Activated CD4-positive, alpha-beta memory T cell treated with anti-CD3 and anti-CD28 coated beads, Interleukin-2, amount 10 ng/mL, durations not matched to agents 7 days and 5 days (primary cell): ENCODE data around the gene HGF. TPM values are rescaled to one million over a fixed set of nuclear protein-coding genes. Genes with fewer than 3 reads are reported as not detected.
"Not testable (repeated sequence)": the region's sequence is repeated elsewhere in the genome, so short reads cannot be mapped to it uniquely, and the experiment has no call there.

Experiments
- CTCF ChIA-PET: fragments of 350-600 bp; sonication (Branson Sonifier 250); formaldehyde crosslinking; loops from one replicate; lab custom pipeline; 2021; ENCODE audit warnings: antibody characterized with exemption, inconsistent platforms; lab: Charles Lee
- POLR2A ChIA-PET: fragments of 350-600 bp; sonication (Branson Sonifier 250); formaldehyde crosslinking; loops from one replicate; lab custom pipeline; 2021; ENCODE audit warnings: antibody characterized with exemption; lab: Charles Lee
- DNase-seq: peaks from one replicate; pipeline ENCODE4 v3.0.0-alpha.2; 2020
- H3K27ac Mint-ChIP-seq: one replicate; pipeline ENCODE4 v1.8.0; 2021; ENCODE audit warnings: mild to moderate bottlenecking, mixed read lengths
- H3K27me3 Mint-ChIP-seq: one replicate; pipeline ENCODE4 v1.8.0; 2021; ENCODE audit warnings: mixed read lengths
- H3K36me3 Mint-ChIP-seq: one replicate; pipeline ENCODE4 v1.8.0; 2021; ENCODE audit warnings: low read depth, mixed read lengths
- H3K4me1 Mint-ChIP-seq: one replicate; pipeline ENCODE4 v1.8.0; 2021; ENCODE audit warnings: mixed read lengths
- H3K4me3 Mint-ChIP-seq: one replicate; pipeline ENCODE4 v1.8.0; 2021; ENCODE audit warnings: mild to moderate bottlenecking, mixed read lengths
- H3K9me3 Mint-ChIP-seq: one replicate; pipeline ENCODE4 v1.8.0; 2021; ENCODE audit warnings: mixed read lengths
- total RNA-seq, 2 experiments: library from RNA; stranded (reverse); gene quantifications; one replicate each; pipeline ENCODE4 v1.2.3, GENCODE V29; 2021

The HGF gene
- total RNA-seq: not detected

DNA sequence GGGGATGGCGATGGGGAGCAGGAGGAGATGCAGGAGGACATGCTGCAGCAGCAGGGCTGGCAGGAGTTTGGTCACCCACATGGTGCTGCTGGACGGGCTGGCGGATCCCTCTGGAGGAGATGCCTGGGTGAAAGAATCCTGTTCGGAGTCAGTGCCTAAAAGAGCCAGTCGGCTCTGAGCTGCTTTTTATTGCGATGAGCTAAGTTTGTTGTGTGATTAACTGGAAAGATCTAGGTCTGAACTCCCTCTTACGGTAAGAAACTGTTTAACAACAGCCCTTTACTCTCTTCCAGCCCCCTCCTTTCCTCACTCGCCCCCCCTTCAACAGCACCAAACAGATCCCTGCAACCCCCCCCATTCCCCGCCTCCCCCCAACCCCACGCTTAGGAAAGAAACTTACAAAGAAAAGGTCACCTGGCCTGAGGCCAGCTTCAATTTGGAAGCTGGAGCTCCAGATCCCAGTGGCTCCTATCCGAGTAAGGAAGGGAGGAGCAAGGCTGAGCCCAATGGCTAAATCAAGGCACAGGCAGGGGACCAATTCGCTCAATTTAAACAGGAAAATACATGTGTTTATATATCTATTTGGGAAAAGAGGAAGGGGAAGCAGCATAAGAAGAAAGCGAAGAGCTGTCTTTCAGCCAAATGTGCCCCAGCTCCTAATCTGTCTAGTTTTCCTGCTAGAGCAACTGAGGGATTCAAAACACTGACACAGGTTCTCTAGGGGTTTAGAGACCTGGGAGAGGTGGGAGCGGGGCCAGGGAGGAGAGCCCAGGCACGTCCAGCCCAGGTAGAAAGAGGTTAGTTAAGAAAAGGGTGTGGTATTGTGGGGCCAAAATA, at the start of gene HGF:
TSS of gene HGF (minus strand) at position 157 of the 837 bp plus-strand sequence. CDS start at position 81, 76 bp downstream.
- H3K4me1 Mint-ChIP-seq: no peaks in the 10 kb centered on the region
- no peak within 1 kb of the TSS for H3K4me3 Mint-ChIP-seq
- ChIA-PET CTCF (no interaction called here), POLR2A (no interaction called here)
- DNase-seq: no peak
- H3K27ac Mint-ChIP-seq: no peak within 1 kb of the TSS
- H3K27me3 Mint-ChIP-seq: no peaks in the 10 kb centered on the region
- no peaks in the 10 kb centered on the region for H3K36me3 Mint-ChIP-seq
- H3K9me3 Mint-ChIP-seq: no peaks in the 10 kb centered on the region

DNA sequence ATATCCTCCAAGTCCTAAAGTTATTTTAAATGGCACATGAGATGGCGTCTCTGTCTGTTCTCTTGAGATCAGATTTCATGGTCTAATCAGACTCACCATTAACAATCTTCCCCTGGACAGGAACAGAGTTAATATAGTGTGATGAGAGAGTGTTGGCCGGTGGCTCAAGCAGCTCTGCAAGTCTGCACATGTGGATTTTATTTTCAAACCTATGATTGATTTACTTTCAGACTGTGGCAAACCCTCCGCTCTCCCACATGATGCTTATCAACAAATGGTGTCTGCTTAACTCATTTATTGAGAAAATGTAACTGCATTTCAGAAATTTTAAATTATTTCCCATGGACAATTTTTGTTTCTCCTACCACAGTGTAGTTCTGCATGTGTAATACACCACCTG, 46.5 kb upstream of the HGF start:
- CTCF ChIA-PET: no interaction called here
- Mint-ChIP-seq H3K4me1 (no peaks in the 10 kb centered on the region), H3K27ac (no peak overlapping the region)

DNA sequence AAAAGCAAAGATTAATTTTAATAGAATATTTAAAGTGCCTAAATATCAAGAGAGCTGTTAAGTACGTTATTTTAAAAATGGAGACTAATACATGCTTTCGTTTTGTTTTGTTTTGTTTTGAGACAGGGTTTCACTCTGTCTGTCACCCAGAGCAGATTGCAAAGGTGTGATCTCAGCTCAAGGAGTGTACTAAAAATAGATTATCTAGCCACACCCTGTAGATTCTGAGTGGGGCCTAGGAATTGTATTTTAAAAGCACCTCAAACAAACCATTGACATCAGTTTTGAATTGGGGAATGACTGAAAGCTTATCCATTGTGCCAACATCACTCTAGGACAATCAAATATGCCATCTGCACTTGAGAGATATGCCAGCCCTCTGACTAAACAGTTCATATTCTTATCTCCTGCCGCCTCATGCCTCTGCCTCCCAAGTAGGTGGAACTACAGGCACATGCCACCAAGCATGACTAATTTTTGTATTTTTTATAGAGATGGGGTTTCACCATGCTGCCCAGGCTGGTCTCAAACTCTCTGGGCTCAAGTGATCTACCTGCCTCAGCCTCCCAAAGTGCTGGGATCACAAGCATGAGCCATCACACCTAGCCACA, 43.1 kb upstream of the HGF start:
- H3K36me3 Mint-ChIP-seq, DNase-seq, H3K4me1 Mint-ChIP-seq, H3K9me3 Mint-ChIP-seq, H3K4me3 Mint-ChIP-seq, CTCF ChIA-PET, POLR2A ChIA-PET, H3K27me3 Mint-ChIP-seq, H3K27ac Mint-ChIP-seq: not testable (repeated sequence)

More for the DNA sequence above, 46.5 kb upstream of the HGF start:
- H3K4me3 Mint-ChIP-seq: no peak overlapping the region
- no peak for DNase-seq
- no peaks in the 10 kb centered on the region for H3K36me3 Mint-ChIP-seq
- no peaks in the 10 kb centered on the region for H3K27me3 Mint-ChIP-seq
- H3K9me3 Mint-ChIP-seq: peaks cover 2% of the 10 kb centered on the region
- POLR2A ChIA-PET: no interaction called here

DNA sequence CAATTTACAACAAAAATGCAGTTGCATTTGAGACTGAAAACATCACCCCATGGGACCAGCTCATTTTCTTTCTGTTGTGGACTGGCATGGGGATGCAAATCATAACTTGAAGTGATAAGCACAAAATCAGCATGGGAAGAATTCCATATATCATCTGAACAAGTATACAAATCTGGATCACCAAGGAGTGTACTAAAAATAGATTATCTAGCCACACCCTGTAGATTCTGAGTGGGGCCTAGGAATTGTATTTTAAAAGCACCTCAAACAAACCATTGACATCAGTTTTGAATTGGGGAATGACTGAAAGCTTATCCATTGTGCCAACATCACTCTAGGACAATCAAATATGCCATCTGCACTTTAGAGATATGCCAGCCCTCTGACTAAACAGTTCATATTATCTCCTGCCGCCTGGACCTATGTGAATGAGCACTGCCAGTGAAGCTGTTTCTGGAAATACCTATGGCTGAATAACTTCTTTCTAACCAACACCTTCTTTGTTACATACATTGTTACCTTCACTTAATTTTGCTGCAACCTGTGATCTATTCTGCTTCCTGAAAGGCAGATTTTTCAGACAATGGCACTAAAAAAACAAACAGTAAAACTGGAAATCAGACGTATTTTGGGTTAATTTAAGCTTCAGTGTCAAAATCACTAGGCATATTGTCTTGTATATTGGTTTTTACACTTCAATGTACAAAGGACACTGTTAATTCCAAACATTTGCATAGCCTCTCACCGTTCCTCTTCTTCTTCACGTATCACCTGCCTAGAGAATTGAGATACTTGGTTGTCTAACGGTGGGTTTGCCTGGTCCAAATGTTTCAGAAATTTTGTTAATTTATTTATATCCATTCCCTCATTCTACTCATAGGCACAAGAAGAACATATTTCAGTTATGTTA, 42.4 kb upstream of the HGF start:
- Mint-ChIP-seq H3K4me3 (no peak overlapping the region), H3K36me3 (no peaks in the 10 kb centered on the region), H3K9me3 (peaks cover 7% of the 10 kb centered on the region), H3K27me3 (no peaks in the 10 kb centered on the region), H3K4me1 (no peaks in the 10 kb centered on the region), H3K27ac (no peak overlapping the region)
- DNase-seq: no peak
- ChIA-PET POLR2A (no interaction called here), CTCF (no interaction called here)

DNA sequence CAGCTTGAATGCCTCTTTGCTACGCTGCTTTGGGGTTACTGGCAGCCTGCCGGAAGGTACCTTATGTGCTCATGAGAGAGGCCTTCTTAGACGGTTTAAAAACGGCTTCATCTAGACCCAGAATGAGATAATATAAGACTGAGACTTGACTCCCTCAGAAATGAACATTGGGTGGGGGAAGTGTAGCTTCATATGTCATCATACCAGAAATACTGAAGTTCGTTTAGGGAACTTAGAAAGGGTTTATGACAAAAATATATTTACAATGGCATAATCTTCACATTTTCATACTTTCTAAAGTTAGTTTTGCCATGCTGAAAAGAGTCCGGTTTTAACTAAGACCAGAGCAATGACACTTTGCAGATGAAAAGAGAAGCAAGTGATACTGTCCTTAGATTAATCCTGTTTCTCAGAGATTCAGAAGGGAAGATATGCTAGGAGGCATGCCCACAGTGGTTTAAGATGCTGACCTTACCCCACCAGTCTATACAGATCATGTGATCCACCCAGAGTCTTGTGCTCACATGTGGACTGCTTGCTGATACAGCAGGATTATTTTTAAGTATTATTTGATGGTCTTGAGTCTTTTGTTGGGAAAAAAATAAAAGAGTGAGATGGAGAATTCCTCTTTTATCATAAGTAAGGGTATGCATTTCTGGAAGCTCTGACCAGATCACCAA, 40.8 kb upstream of the HGF start:
- no peaks in the 10 kb centered on the region for H3K27me3 Mint-ChIP-seq
- H3K36me3 Mint-ChIP-seq: no peaks in the 10 kb centered on the region
- ChIA-PET CTCF (no interaction called here), POLR2A (no interaction called here)
- H3K9me3 Mint-ChIP-seq: peaks cover 7% of the 10 kb centered on the region
- H3K27ac Mint-ChIP-seq: no peak overlapping the region
- DNase-seq: no peak
- no peak overlapping the region for H3K4me3 Mint-ChIP-seq
- H3K4me1 Mint-ChIP-seq: no peaks in the 10 kb centered on the region

DNA sequence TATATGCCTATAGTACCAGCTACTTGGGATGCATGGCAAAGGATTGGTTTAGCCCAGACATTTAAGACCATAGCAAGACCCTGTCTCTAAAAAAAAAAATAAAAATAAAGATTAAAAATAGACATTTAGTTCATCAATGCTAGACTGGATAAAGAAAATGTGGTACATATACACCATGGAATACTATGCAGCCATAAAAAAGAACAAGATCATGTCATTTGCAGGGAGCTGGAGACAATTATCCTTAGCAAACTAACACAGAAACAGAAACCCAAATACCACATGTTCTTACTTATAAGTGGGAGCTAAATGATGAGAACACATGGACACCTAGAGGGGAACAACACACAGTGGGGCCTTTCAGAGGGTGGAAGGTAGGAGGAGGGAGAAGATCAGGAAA, 38.5 kb upstream of the HGF start:
- H3K4me3 Mint-ChIP-seq, H3K4me1 Mint-ChIP-seq, H3K36me3 Mint-ChIP-seq, DNase-seq, POLR2A ChIA-PET, CTCF ChIA-PET, H3K27ac Mint-ChIP-seq, H3K27me3 Mint-ChIP-seq: not testable (repeated sequence)
- H3K9me3 Mint-ChIP-seq: peaks cover 10% of the 10 kb centered on the region

DNA sequence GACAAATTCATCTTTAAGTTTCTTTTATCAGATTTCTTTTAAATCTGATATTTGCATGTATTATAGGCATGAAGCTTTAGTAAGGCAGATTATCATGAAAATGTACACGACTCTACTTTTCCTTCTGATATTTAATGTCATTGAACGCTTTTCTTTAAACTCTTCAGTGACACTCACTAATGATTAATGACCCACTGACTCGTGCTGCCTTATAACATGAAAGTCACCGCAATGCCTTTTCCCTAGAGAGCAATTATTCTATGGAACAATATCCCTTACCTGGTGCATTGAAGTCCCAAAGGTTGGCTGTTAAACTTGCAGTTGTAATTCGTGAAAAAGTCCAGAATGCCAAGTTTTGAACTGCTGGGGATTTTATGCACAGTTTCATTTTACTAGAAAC, 33.4 kb upstream of the HGF start:
- POLR2A ChIA-PET: no interaction called here

DNA sequence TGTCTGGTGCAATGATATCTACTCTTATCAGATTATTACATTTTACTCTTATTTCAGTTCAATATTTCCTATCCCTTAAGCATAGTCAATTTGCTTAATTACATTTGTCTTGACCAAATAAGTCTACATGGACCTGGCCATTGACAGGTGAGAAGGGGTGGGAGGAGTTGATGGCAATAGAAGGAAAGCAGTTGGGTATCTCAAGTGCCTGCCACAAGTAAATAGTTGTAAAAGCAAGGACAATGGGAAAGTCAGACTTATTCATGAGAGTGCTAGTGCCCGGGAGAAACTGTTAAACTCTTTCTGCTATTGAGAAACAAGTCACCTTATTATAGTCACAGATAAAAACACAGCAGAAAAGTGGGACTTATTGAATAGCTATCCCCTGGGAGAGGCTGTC, 32.4 kb upstream of the HGF start:
- DNase-seq: no peak
- H3K4me3 Mint-ChIP-seq: no peak overlapping the region
- H3K27ac Mint-ChIP-seq: no peak overlapping the region
- ChIA-PET CTCF (no interaction called here), POLR2A (no interaction called here)
- peaks cover 7% of the 10 kb centered on the region for H3K9me3 Mint-ChIP-seq
- no peaks in the 10 kb centered on the region for H3K4me1 Mint-ChIP-seq
- H3K36me3 Mint-ChIP-seq: no peaks in the 10 kb centered on the region
- H3K27me3 Mint-ChIP-seq: no peaks in the 10 kb centered on the region

More for the DNA sequence above, 33.4 kb upstream of the HGF start:
- H3K9me3 Mint-ChIP-seq: peaks cover 7% of the 10 kb centered on the region
- no peaks in the 10 kb centered on the region for H3K27me3 Mint-ChIP-seq
- CTCF ChIA-PET: no interaction called here
- H3K4me1 Mint-ChIP-seq: no peaks in the 10 kb centered on the region
- H3K27ac Mint-ChIP-seq: no peak overlapping the region
- no peak for DNase-seq
- no peaks in the 10 kb centered on the region for H3K36me3 Mint-ChIP-seq
- H3K4me3 Mint-ChIP-seq: no peak overlapping the region

DNA sequence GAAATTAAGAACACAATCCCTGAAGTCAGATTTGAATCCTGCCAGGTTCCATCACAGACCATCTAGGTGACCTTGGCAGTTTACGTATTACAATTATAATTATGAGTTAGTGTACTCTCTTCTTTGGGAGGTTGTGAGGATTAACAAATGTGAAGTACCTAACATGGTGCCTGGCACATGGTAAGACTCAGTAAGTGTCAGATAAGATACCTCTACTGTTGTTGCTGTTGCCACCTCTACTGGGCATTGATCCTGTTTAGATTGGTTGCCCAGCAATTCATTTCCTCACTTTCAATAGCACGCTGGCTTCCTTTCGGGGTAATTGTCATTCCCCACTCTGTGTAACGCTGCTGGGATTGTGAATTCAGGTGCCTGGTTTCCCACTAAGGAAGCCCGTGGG, 31.7 kb upstream of the HGF start:
- Mint-ChIP-seq H3K4me1 (no peaks in the 10 kb centered on the region), H3K27ac (no peak overlapping the region), H3K4me3 (no peak overlapping the region), H3K9me3 (peaks cover 8% of the 10 kb centered on the region), H3K36me3 (no peaks in the 10 kb centered on the region), H3K27me3 (no peaks in the 10 kb centered on the region)
- CTCF ChIA-PET: no interaction called here
- POLR2A ChIA-PET: no interaction called here
- DNase-seq: no peak

DNA sequence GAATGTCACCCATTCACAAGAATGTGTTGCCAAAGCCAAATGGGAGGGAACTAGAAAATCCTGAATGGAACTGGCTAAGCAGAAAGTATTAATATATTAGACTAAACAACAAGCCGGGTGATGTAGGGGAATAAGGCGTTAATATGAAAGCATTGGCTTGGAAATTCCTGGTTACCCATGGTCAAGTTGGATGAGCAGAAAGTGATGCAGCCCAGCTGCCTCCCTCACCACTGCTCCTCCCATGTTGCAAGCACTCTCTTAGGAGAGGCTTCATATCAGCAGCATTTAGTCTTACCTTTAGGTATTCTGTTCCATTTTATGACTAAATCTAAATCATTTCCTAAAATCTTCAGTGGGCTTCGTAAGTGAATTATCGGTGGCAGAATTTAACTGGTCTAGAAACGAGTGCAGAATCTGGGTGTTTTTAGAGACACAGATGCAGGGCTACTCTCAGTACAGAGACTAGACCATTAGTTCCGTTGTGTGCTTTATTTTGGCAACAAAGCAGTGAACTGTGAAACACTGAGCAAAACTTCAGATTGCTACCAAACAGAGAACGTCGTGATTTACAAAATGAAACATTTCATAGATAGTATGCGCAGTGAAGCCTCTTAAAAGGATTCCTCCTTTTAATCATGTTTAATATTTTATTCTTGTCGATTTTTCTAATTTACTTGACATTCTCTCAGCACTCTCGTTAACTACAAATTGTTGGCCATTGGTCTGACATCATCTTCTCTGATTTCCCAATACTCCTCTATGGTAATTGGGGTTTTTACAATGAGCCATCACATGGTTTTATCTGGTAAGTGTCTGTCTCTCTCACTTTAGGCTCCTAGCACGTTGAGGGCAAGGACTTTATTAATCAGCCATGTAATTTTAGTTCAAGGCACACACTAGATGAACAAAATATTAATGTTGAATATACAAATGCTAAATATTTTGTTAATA, 22.0 kb upstream of the HGF start:
- CTCF ChIA-PET: no interaction called here
- H3K27me3 Mint-ChIP-seq: no peaks in the 10 kb centered on the region
- POLR2A ChIA-PET: no interaction called here
- no peaks in the 10 kb centered on the region for H3K36me3 Mint-ChIP-seq
- no peak overlapping the region for H3K4me3 Mint-ChIP-seq
- H3K4me1 Mint-ChIP-seq: no peaks in the 10 kb centered on the region
- no peak for DNase-seq
- peaks cover 7% of the 10 kb centered on the region for H3K9me3 Mint-ChIP-seq
- no peak overlapping the region for H3K27ac Mint-ChIP-seq

DNA sequence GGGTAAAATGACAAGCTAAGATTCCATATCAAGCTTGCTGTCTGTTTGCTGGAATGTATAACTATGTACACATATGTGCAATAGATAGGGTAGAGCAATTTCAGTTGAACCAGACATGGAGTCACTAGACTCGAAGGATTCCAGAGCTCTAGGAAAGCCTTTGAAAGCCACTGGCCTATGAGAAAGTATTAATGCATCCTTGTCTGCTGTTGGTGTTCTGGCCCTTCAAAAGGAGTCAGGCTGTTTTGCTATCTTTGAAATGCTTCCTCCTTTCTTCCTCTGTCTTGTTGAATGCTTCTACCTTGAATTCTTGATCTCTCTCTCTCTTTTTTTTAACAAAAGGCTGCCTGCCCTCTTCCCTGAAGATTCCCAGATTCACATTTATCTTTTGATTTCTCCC, 20.8 kb upstream of the HGF start:
- ChIA-PET POLR2A (no interaction called here), CTCF (no interaction called here)
- Mint-ChIP-seq H3K27me3 (no peaks in the 10 kb centered on the region), H3K36me3 (no peaks in the 10 kb centered on the region), H3K27ac (no peak overlapping the region), H3K4me3 (no peak overlapping the region), H3K4me1 (no peaks in the 10 kb centered on the region), H3K9me3 (peaks cover 4% of the 10 kb centered on the region)
- DNase-seq: no peak

DNA sequence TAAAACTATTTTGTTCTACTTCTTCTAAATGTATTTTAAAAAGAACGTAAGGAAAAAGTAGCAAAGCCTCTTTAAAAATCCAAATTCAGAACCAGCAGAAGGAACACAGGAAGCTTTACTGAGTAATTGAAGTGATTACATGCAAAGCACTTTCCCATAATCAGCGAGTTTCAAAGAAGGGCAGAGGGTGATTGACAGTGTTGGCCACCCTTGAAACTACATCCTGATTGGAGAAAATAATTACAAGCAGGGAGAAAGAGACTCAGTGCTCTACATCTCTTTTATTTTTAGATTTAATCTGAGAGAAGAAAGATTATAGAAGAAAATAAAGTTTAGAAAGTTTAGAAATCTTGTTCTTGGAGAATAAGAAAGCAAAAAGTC, 20.3 kb upstream of the HGF start:
- ChIA-PET CTCF (no interaction called here), POLR2A (no interaction called here)
- no peaks in the 10 kb centered on the region for H3K36me3 Mint-ChIP-seq
- H3K4me3 Mint-ChIP-seq: no peak overlapping the region
- DNase-seq: no peak
- H3K4me1 Mint-ChIP-seq: no peaks in the 10 kb centered on the region
- H3K27ac Mint-ChIP-seq: no peak overlapping the region
- H3K9me3 Mint-ChIP-seq: peaks cover 4% of the 10 kb centered on the region
- H3K27me3 Mint-ChIP-seq: no peaks in the 10 kb centered on the region
